SU-DHL-6 (cell line): ENCODE data around the gene TM4SF20.

Experiments
- H2AFZ ChIP-seq: fragments of 200-600 bp; sonication (generic); 2 replicates; pipeline ENCODE4 v1.6.1; 2014; ENCODE audit warnings: low read depth, mild to moderate bottlenecking, moderate library complexity, mixed read lengths, antibody characterized with exemption, low read length; ENCODE audit not compliant: severe bottlenecking
- H3F3A ChIP-seq: fragments of 200-600 bp; shearing (Covaris generic); 2 replicates; pipeline ENCODE4 v1.6.0; 2016; ENCODE audit warnings: antibody characterized with exemption, mild to moderate bottlenecking; ENCODE audit not compliant: insufficient read depth
- H3K27ac ChIP-seq: fragments of 200-600 bp; sonication (generic); 2 replicates; pipeline ENCODE4 v1.5.1; 2016; ENCODE audit warnings: low read depth, mild to moderate bottlenecking, low read length, moderate library complexity, mixed read lengths
- H3K27me3 ChIP-seq: fragments of 200-600 bp; sonication (generic), shearing (Covaris generic); 2 replicates; pipeline ENCODE4 v1.6.0; 2014; ENCODE audit warnings: mild to moderate bottlenecking, low read length
- H3K36me3 ChIP-seq: fragments of 200-600 bp; sonication (generic); 2 replicates; pipeline ENCODE4 v1.6.1; 2014; ENCODE audit warnings: mild to moderate bottlenecking, low read length, mixed read lengths
- H3K4me2 ChIP-seq: fragments of 300-600, 200-600 bp; shearing (Covaris generic), sonication (generic); 2 replicates; pipeline ENCODE4 v1.6.0; 2014; ENCODE audit warnings: low read length, low read depth, mild to moderate bottlenecking; ENCODE audit not compliant: poor library complexity, severe bottlenecking
- H3K4me3 ChIP-seq: fragments of 200-600 bp; sonication (generic); 2 replicates; pipeline ENCODE4 v1.5.1; 2014; ENCODE audit warnings: antibody characterized with exemption, low read length, mild to moderate bottlenecking, mixed read lengths; ENCODE audit not compliant: insufficient read depth, poor library complexity, severe bottlenecking
- H3K79me2 ChIP-seq: fragments of 200-600 bp; sonication (generic); 2 replicates; pipeline ENCODE4 v1.6.1; 2014; ENCODE audit warnings: mild to moderate bottlenecking, low read length, moderate library complexity; ENCODE audit not compliant: insufficient read depth
- H3K9ac ChIP-seq: fragments of 200-600 bp; sonication (generic); 2 replicates; pipeline ENCODE4 v1.7.0; 2014; ENCODE audit warnings: mild to moderate bottlenecking, low read length
- H3K9me2 ChIP-seq: fragments of 200-600 bp; sonication (generic); replicated peaks from 2 replicates; pipeline ENCODE4 v1.6.1; 2014; ENCODE audit warnings: low read length; ENCODE audit not compliant: insufficient read depth
- H3K9me3 ChIP-seq: fragments of 200-600 bp; sonication (generic); 2 replicates; pipeline ENCODE4 v1.6.1; 2014; ENCODE audit warnings: low read length, mixed read lengths; ENCODE audit not compliant: insufficient read depth
- H4K20me1 ChIP-seq: fragments of 200-600 bp; sonication (generic); 2 replicates; pipeline ENCODE4 v1.6.1; 2014; ENCODE audit warnings: low read depth, mild to moderate bottlenecking, antibody characterized with exemption, low read length, moderate library complexity, mixed read lengths
- EZH2phosphoT487 ChIP-seq: fragments of 200-600 bp; sonication (generic), shearing (Covaris generic); conservative IDR thresholded peaks from 2 replicates; pipeline ENCODE4 v1.6.1; 2018; ENCODE audit warnings: mild to moderate bottlenecking, antibody characterized with exemption, low read length, moderate library complexity, mixed read lengths
- TF ChIP-seq, protein P1 (sequence below): fragments of 200-600 bp; sonication (generic); IDR thresholded peaks from one replicate; pipeline ENCODE4 v1.5.1; 2017; ENCODE audit warnings: antibody characterized with exemption, mild to moderate bottlenecking, low read length, moderate library complexity; ENCODE audit not compliant: insufficient read depth, poor library complexity, severe bottlenecking

The TM4SF20 gene

DNA sequence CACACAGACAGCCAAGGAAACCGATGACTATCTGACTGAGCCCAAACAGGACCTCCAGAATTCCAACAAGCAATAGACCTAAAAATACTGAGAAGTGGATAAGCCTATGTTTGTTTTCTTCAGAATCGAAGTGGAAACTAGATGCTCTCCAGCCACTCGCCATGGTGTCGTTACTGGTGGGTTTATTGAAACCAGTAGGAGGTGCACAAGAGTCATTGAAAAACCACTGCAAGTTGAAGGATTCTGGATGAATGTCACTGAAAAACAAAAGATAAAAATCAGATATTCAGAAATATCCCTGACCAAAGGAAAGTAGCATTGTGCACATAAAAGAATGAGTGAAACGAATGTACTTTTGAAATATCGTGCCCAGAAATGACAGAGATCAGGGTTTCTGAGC lies 15.3 kb downstream of the TM4SF20 start:
- no peak overlapping the region for H3K4me2 ChIP-seq
- H3K27me3 ChIP-seq = no peaks in the 10 kb centered on the region
- no peak overlapping the region for H3K9ac ChIP-seq
- H3K9me3 ChIP-seq = no peaks in the 10 kb centered on the region
- H3K9me2 ChIP-seq = no peaks in the 10 kb centered on the region
- H3K27ac ChIP-seq = no peak overlapping the region
- no peak overlapping the region for H3K4me3 ChIP-seq
- no peak for TF ChIP-seq EZH2phosphoT487
- TF ChIP-seq, protein P1, sequence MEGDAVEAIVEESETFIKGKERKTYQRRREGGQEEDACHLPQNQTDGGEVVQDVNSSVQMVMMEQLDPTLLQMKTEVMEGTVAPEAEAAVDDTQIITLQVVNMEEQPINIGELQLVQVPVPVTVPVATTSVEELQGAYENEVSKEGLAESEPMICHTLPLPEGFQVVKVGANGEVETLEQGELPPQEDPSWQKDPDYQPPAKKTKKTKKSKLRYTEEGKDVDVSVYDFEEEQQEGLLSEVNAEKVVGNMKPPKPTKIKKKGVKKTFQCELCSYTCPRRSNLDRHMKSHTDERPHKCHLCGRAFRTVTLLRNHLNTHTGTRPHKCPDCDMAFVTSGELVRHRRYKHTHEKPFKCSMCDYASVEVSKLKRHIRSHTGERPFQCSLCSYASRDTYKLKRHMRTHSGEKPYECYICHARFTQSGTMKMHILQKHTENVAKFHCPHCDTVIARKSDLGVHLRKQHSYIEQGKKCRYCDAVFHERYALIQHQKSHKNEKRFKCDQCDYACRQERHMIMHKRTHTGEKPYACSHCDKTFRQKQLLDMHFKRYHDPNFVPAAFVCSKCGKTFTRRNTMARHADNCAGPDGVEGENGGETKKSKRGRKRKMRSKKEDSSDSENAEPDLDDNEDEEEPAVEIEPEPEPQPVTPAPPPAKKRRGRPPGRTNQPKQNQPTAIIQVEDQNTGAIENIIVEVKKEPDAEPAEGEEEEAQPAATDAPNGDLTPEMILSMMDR = peak; percentile 21
- H4K20me1 ChIP-seq = no peaks in the 10 kb centered on the region
- H3F3A ChIP-seq = no peaks in the 10 kb centered on the region
- peaks cover 4% of the 10 kb centered on the region; the same call in 1 of the 2 replicates for H3K36me3 ChIP-seq
- no peaks in the 10 kb centered on the region for H3K79me2 ChIP-seq
- H2AFZ ChIP-seq = no peak overlapping the region

- H3F3A ChIP-seq = no peaks in the 10 kb centered on the region
- TF ChIP-seq EZH2phosphoT487 = no peak
- TF ChIP-seq, protein P1 = no peak
- H3K36me3 ChIP-seq = peaks cover 26% of the 10 kb centered on the region; the same call in 1 of the 2 replicates
- no peaks in the 10 kb centered on the region for H3K9me2 ChIP-seq
- no peaks in the 10 kb centered on the region for H3K79me2 ChIP-seq
- no peaks in the 10 kb centered on the region for H3K27me3 ChIP-seq
- no peak overlapping the region for H2AFZ ChIP-seq
- no peak overlapping the region for H3K4me2 ChIP-seq
- H3K9ac ChIP-seq = no peak overlapping the region
- H3K4me3 ChIP-seq = no peak overlapping the region
- no peak overlapping the region for H3K27ac ChIP-seq
- H4K20me1 ChIP-seq = no peaks in the 10 kb centered on the region
- H3K9me3 ChIP-seq = no peaks in the 10 kb centered on the region
These were observed 18.8 kb downstream of the TM4SF20 start for GRCh38 chr2:227360351-227360750.

DNA sequence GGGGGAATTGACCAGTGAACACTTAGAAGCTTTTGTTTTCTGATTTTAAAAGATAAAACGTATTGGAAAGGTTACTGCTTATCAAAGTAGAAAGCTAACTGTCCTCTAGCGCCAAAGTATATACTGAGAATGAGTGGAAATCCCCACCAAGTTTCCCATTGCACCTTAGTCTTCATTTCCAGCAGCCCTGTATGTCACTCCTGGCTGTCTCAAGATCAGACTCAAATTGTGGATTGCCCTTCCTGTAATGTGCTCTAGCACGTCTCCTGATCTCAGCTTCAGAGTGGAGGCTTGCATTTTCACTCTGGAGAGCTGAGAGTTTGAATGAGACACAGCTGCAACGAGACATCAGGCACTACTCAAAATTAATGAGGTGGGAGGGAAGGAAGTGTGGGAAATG lies 27.5 kb downstream of the TM4SF20 start:
- no peaks in the 10 kb centered on the region for H4K20me1 ChIP-seq
- TF ChIP-seq EZH2phosphoT487 = no peak
- TF ChIP-seq, protein P1 = no peak
- no peaks in the 10 kb centered on the region for H3K27me3 ChIP-seq
- H3K27ac ChIP-seq = no peak overlapping the region
- no peak overlapping the region for H2AFZ ChIP-seq
- H3K9me2 ChIP-seq = no peaks in the 10 kb centered on the region
- H3K36me3 ChIP-seq = peaks cover 26% of the 10 kb centered on the region
- no peak overlapping the region for H3K4me2 ChIP-seq
- H3K4me3 ChIP-seq = no peak overlapping the region
- no peak overlapping the region for H3K9ac ChIP-seq
- H3K9me3 ChIP-seq = no peaks in the 10 kb centered on the region
- H3F3A ChIP-seq = no peaks in the 10 kb centered on the region
- H3K79me2 ChIP-seq = no peaks in the 10 kb centered on the region
